Upper lobe of left lung (tissue), 4 donors: Measurements from ENCODE around the gene ELP6.

Experiments used
- CTCF ChIP-seq, 6 experiments: fragments of 450-650 bp in 4 of 6; fragments of 200-600 bp in 2 of 6; sonication (generic) in 2 of 6; IDR thresholded peaks; one replicate each; pipeline ENCODE4 v1.5.1; 2016 to 2019; ENCODE audit warnings: antibody characterized with exemption in 6 of 6
- POLR2A ChIP-seq, 4 donors: fragments of 450-650 bp; IDR thresholded peaks; one replicate each; pipeline ENCODE4 v1.5.1; 2016 to 2017; ENCODE audit warnings: antibody characterized with exemption in 4 of 4, mild to moderate bottlenecking in 2 of 4
- POLR2AphosphoS5 ChIP-seq, 2 donors: sonication (generic); formaldehyde crosslinking; IDR thresholded peaks; one replicate each; pipeline ENCODE4 v1.5.1; 2017; ENCODE audit warnings: antibody characterized with exemption in 2 of 2

GRCh38 chr3:47503033-47503432 is 10.5 kb downstream of the ELP6 start:
- TF ChIP-seq POLR2AphosphoS5 (IDR thresholded peaks at IDR 0.05) (no peak), CTCF (IDR thresholded peaks at IDR 0.05) (no peak), POLR2A (IDR thresholded peaks at IDR 0.05) (no peak)
